Fibroblast of peridontal ligament (primary cell): Measurements from ENCODE around the gene PGM5.
"Not testable (repeated sequence)": the region's sequence is repeated elsewhere in the genome, so short reads cannot be mapped to it uniquely, and the experiment has no call there.

Experiments used
- DNase-seq: peaks from one replicate; pipeline ENCODE4 v3.0.0-alpha.2; 2010; ENCODE audit errors: extremely low read depth

Gene PGM5

DNA sequence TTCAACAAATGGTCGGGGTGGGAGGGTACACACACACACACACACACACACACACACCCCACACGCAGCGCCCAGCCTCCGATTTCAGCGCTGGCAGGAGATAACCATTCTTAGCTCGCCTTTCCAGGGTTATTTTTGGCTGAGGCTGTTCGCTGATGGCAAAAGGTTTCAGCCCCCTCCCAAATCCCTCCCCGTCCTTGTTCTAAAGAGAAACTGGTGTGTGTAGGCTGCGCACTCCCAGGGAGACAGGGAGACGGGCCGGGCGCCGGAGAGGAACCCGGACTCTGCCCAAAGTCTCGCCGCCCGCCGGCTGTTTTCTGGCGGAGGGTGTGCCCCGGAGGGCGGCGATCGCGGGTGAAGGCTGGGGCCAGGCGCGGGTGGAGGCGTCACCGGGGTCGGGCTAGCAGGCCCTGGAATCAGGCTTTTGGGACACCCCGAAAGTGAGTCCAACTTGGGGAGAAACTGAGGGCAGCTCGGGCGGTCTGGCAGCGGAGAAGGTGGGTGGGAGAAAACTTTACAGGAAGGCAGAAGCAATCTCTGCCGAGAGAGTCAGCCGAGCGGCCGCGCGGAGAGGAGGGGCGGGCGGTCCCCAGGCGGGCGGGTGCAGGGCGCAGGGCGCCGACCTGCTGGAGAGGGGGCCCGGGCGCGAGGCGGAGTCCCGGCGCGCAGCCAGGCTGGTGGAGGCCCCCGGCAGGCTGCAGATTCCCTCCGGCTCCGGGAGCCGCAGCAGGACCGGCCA is at the start of gene PGM5:
Gene PGM5 (plus strand): TSS at position 232 of the 739 bp plus-strand sequence. CDS start 517 bp downstream, outside the sequence.
- DNase-seq: peak; percentile 14

DNA sequence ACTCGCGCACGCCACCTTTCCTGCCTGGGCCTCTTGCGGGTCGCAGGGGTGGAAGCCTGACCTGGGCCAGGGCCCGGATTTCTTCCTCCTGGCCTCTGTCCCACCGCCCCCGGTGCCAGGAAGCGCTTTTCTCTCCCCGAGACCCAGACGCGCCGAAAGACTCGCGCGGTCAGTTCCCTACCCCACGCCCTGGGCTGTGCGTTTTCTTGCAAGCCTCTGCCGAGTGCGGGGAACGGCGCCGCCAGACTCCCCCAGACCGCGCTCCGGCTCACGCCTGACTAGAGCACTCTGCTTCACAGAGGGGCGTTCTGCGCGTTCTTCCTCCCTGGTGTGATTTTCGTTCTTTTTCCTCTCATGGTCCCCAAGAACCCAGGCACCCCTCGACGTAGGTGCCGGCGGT is 49.3 kb upstream of the PGM5 start:
- not testable (repeated sequence) for DNase-seq

DNA sequence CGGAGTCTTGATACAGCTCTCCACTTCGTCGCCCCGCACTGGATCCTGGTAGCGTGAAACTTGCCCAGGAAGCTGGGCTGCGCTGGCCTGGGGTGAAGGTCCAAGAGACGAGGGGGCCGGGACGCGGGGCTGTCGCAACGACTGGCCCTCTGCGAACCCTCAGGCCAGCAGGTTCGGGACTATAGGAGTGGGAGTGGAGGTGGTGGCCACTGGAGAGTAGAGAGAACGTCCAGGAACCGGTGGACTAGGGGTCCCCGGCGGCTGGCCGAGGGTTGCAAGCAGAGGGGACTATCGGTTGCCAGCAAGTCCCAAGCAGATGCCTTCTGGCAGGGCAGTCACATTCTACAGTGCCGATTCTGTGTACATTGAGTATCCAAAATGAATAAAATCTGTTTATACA is 48.8 kb upstream of the PGM5 start:
- not testable (repeated sequence) for DNase-seq

DNA sequence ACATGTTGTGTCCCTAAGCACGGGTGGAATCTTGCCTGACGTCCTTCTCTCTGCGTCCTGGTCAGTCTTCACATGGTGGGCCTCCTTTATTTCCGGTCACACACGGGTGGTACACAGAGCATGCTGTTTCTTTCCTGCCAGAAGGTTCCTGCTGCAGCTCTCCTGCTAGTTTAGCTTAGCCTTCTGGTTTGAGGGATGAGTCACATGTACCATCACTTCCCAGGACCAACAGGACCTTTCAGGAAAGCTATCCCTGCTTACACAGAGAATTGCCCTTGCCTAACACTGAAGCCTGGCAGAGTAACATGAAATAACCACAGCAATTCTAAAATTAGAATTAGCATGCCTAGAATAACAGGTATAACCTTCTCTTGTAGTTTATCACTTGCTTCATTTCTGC is 45.2 kb upstream of the PGM5 start:
- not testable (repeated sequence) for DNase-seq

DNA sequence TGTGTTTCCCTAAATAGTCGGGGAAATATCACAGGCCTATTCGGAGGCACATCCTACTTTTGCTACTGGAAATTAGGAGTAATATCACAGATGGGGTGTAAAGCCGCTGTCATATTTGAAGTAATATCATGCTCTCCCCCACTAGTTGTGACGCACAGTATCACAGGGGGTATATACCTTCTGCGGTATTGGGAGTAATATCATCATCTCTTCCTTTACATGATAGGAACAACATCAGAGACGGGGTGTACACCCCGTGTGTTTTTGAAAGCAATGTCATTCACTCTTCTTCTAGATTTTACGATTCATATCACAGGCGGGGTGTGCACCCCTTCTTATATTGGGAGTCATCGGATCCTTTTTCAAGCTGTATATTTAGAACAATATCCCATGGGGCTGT is 38.2 kb upstream of the PGM5 start:
- DNase-seq: not testable (repeated sequence)

DNA sequence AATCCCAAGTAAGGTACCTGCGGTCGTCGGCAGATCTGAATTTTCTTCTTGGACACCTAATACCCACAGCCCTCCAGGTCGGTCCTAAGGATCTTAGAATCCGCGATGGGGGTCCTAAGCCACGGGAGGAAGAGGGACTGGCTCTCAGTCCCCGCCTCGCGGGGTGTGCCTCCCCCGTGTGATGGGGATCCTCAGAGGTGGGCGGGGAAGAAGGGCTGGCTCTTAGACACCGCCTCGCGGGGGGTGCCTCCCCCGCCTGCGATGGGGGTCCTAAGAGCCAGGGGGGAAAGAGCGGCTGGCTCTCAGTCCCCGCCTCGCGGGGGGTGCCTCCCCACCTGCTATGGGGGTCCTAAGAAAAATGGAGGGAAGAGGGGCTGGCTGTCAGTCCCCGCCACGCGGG is 32.7 kb upstream of the PGM5 start:
- DNase-seq: not testable (repeated sequence)

DNA sequence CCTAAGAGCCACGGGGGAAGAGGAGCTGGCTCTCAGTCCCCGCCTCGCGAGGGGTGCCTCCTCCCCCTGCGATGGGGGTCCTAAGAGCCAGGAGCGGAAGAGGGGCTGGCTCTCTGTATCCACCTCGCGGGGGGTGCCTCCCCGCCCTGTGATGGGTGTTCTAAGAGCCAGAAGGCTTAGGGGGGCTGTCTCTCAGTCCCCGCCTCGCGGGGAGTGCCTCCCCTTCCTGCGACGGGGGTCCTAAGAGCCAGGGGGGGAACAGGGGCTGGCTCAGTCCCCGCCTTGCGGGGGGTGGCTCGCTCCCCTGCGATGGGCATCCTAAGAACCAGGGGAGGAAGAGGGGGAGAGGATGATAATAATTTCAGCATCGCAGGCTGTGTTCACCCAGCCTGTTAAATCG is 31.9 kb upstream of the PGM5 start:
- DNase-seq: not testable (repeated sequence)

DNA sequence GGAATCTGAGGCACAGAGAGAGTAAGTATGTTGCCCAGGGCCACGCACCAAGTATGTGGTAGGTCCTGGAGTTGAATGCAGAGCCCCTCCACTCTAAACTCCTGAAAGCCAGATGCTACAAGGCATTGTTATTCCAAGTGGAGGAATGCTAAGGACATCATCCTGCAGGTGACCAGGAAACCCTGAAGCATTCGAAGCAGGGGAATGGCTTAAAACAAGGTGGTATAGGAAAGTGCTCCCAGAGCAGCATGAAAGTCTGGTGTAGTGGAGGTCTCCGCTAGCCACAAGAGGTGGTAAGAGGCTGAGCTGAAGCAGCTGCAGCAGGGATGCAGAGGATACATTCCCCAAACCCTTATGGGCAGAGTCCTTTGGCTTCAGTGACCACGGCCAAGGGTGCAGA is 27.3 kb upstream of the PGM5 start:
- not testable (repeated sequence) for DNase-seq

DNA sequence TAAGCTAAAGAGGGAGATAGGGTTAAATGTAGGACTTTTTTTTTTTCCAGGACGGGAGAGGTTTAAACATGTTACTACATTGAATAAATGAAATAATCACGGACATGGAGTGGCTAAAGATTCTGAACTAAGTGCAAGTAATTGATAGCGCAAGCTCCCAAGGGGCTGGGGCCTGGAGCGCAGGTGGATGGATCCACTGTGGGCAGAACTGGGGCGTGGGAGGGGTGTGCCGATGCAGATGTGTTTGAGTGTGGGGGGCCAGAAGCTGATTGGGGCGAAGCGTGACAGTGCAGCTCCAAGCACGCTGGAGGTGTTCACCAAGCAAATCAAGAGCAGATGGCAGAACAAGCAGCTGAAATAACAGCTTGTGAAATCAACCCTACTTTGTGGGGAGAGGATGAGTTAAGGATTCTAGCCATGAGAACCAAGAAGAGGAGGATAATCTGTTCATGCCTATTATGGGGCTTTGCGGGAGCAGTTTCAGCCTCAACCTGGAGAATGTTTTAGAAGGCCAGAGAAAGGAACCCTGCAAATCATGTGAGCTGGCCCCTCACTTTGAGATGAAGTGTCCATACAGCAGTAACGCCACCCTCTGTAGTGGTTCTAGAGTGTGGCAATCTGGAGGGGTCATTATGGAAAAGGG is 25.8 kb upstream of the PGM5 start:
- not testable (repeated sequence) for DNase-seq

DNA sequence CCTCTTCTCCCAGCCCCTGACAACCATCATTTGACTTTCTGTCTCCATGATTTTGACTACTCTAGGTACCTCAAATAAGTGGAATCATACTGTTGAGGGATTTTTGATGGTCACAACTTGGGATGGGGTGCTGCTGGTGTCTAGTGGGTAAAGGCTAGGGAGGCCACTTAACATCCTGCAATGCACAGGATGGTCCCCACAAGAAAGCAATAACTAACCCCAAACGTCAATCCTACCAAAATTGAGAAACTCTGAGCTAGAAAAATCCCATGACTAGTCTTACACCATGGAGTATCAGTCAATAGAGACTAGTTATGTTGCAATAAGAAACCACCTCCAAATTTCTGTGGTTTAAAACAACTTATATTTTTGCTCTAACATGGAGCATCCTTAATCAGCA is 24.3 kb upstream of the PGM5 start:
- DNase-seq: not testable (repeated sequence)

DNA sequence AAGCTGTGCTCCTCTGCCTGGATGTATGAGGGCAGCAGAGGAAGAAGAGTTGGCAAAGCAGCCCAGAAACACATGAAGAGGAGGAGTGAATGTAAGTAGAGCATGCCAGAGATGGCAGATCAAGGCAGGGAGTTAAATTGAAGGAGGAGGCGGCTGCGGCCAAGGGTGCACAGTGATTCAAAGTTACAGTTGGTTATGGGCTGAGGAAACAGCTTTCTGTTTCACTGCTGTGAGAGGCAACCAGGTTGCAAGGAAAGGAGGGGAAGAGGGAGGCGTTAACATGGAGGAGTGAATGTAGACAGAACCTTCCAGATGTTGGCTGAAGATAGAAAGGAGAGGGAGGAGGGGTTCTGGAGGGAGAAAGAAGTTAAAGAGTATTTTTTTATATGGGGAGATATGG is 20.5 kb upstream of the PGM5 start:
- DNase-seq: not testable (repeated sequence)

DNA sequence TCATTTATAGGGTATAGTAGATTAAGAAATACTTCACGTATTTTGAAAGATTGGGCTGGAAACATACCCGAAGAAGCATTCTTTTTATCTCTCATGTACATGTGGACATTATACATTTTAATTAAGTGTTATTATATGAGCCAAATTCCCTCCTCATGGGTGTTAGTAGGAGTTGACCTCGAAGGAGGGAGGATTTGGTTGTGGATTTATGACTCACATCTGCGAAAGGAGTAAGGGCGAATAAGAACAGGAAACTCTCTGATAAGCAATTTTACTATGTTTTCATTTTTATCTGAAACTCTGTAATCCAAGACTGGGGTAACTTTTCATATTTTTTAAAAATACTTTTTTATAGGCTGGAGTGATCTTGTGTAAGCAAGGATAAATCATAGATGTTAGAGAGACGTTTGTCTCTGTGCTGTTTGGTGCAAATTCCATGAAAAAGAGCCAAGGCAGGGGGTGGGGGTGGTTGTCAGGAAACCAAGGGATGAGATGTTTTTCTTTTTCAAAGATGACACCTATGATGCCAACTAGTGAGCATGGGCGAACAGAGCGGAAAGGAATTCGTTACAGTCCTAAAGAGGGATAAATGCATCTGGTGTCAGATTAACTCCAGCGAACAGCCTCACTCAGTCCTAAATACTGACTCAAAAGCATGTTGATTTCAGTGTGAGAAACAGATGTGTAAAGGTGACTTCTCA is 19.6 kb upstream of the PGM5 start:
- DNase-seq: not testable (repeated sequence)

DNA sequence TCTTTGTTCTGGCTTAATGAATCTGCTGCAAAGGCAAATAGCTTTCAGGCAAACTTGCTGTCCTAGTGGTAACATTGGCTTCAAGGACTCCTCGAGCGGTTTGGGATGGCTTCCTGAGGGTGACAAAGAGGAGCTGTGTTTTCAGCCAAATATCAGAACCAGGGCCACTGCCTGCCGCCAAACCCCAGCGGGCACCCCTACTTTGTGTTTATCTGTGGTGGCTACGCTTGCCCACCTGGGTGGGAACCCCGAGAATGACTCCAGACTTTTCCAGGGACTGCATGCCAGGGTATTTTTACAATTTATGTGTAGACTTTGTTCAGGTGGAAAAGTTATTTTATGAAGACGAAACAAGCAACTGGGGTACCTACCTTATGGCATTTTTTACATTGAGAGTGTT is 18.4 kb upstream of the PGM5 start:
- not testable (repeated sequence) for DNase-seq

DNA sequence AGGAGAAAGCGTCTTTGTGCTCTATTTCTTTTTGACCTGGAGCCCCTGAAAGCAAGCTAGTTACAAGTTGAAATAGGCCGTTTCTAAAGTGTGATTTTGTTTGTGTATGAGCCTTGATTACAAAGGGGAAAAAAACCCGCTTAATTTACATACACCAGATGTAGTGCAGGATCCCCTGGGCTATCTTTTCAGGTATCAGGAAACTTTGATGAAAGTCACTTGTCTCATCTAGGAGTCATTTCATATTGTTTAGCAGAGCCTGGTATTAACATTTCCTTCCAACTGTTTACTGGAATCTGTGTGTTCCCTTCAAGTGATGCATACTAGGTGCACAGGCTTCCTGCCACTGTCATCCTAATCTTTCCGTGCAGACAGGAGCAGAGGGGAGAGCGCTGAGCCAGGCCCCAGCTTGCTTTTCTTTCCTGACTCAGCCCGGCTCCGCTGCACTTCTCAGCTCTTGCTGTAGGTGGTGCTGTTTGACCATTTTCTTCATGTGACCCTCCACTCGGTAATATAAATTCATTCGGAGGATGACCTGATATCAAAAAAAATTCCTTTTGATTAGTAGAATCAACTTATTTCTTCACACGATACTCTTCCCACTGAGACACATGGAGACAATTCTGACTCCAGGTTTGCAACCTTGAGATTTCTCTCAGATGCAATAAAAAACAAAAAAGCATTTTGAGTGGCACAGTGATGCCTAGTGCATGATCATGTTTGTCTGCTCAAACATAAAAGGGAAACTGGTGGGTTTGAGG is 14.0 kb upstream of the PGM5 start:
- DNase-seq: not testable (repeated sequence)

DNA sequence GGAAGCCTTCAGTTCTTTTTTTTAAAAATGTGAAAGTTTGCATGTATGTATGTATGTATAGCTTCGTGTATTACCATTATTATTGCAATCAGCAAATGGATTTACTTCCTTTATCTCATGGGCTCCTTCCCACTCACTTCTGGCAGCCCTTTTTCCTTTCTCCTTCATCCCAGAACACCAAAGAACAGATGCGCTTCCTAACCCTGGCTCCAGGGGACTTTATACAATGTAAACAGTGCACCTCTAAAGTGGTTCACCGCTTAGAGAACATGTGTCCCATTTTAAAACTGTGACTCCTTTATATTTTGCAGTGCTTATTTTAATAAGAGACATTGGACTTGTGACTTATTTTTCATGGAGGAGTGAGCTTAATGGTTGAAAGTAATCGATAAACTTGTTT is 13.2 kb upstream of the PGM5 start:
- DNase-seq: not testable (repeated sequence)

DNA sequence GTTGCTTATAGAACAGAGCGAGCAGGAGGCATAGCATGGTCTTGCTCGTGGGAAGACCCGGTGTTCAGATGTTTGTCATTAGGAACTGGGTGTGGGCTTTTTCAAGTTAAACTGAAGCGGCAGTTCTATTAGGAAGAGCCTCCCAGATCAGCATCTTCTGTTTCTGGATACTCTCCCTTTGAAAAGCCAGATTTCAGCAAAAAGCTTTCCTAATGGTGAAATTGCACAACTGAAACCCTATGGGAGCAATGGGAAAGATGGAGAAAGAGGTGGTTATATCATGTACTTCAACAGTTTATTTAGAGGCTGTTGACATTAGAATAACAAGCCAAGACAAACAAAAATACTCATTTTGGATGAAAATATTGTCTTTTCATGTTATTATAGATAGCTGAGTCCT is 12.4 kb upstream of the PGM5 start:
- DNase-seq: not testable (repeated sequence)

DNA sequence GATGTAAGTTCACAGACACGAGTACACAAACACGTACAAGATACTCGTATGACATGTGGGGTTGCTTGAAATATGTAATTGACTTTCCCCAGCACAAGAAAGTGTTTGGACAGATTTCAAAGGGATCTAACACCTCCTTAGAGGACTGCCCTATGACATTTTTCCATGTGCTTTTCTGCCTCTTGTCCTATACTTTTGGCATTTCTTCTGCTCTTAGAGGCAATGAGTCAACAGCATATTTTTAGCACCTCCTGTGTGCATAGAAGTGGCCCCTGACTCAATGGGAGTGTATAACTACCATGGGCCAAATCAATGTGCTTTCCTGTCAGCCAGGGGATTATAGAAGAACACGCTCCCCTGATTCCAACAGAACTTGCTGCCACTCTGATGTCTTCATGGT is 4.7 kb upstream of the PGM5 start:
- DNase-seq: not testable (repeated sequence)

DNA sequence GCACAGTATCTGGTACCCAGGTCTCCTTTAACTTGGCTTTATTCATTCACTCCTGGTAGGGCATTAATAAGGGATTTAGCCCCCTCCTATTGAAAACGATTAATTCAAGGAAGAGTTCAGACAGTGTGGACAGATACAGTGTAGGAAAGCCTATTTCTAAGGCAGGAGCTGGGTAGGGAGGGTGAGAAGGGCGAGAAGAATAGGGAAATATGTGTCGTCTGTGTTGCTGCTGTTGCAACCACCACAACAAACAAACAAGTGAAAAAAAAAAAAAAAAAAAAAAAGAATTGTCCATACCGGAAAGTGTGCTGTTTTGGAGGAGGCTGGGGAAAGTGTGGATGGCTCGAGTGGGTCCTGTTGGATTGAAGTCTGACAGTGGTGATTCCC is 425 bp upstream of the PGM5 start:
- DNase-seq: not testable (repeated sequence)

DNA sequence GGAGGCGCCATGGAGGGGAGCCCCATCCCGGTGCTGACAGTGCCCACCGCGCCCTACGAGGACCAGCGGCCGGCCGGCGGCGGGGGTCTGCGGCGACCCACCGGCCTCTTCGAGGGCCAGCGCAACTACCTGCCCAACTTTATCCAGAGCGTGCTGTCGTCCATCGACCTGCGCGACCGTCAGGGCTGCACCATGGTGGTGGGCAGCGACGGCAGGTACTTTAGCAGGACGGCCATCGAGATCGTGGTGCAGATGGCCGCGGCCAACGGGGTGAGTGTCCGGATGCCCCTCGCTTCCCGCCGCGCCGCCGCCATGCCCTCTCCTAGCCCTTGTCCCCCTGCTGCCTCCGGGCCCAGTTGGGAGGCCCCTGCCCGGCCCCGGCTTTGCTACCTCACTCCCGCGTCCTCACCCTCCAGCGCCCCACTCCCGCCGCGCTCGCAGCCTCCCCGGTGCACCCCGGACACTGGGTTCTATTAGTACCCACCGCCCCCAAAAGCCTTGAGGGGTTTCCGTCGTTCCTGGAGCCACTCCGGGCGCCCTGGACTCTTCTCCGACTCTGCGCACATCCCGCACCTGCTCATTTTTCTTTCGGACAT is 806 bp downstream of the PGM5 start:
- DNase-seq: not testable (repeated sequence)

DNA sequence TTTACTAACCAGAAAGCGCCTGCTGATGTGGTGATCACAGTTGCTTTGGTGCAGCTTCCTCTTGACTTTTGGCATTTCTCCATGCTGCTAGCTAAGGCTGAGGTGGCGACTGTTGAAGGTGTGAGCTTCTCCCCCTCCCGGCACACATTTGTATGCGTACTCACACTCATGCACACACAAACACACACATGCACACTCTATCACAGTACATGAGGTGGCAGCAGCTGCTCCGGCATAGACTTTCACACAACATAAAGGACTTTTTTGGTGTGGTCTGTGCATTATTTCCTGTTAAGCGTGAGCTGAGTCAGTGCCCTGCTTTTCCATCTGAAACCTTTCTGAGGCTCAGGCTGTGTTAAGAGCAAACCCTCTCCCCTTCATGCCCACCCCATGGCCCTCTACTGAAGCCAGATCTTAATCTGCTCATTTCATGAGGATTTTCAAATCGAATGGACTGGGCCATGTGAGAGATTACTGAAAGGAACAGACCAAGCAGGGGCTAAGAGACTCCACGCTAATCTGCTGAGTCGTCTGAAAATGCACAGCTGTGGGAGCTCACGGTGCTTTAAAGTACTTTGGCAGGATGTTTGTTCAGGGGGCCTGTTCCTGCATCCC is 10.6 kb downstream of the PGM5 start:
- not testable (repeated sequence) for DNase-seq

DNA sequence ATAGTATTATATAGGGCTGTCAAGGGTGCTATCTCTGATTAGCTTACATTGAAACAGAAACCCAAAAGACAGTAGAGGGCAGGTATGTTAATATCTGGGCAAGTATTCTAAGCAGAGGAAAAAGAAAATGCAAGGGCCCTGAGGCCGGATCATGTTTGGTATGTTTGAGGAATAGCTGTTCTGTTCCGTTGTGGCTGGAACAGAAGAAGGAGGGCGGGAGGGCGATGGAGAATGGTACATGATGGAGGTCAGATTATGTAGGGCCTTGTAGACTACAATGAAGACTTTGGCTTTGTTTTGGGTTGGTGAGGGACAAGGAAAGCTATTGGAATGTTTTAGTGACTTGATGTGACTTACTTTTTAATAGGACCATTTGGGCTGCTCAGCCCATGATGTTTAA is 19.4 kb downstream of the PGM5 start:
- DNase-seq: not testable (repeated sequence)
